A673 (cell line): ENCODE measurements around the gene ZNF672. TPM values are rescaled to one million over a fixed set of nuclear protein-coding genes. Genes with fewer than 3 reads are reported as not detected.

Experiments used
- BruUV-seq: library from RNA; stranded (reverse); fragments of 400-500 nt; replicated peaks from 2 replicates; lab custom pipeline; 2021; lab: Mats Ljungman, UMichigan
- CTCF ChIA-PET: fragments of 300-600 bp; sonication (Branson Sonifier 250); formaldehyde crosslinking; loops from one replicate; lab custom pipeline; 2022; ENCODE audit warnings: antibody characterized with exemption; lab: Charles Lee
- POLR2A ChIA-PET: fragments of 300-600 bp; sonication (Branson Sonifier 250); formaldehyde crosslinking; loops from one replicate; lab custom pipeline; 2022; ENCODE audit warnings: antibody characterized with exemption; ENCODE audit not compliant: low non-redundant PET; lab: Charles Lee
- DNase-seq: peaks from one replicate; pipeline ENCODE4 v3.0.0-alpha.2; 2015; ENCODE audit warnings: low spot score
- H3K27ac ChIP-seq: fragments of 200-600 bp; sonication (generic); 2 replicates; pipeline ENCODE4 v1.5.1; 2016; ENCODE audit warnings: mixed run types, low read depth, mild to moderate bottlenecking, mixed read lengths, antibody characterized with exemption, low read length; ENCODE audit not compliant: poor library complexity, severe bottlenecking
- H3K27me3 ChIP-seq: fragments of 200-600 bp; sonication (generic); replicated peaks from 2 replicates; pipeline ENCODE4 v1.6.1; 2017; ENCODE audit warnings: mixed run types, low read depth, mild to moderate bottlenecking, mixed read lengths, antibody characterized with exemption, low read length; ENCODE audit not compliant: insufficient read depth, poor library complexity
- H3K36me3 ChIP-seq: fragments of 200-600 bp; sonication (generic); 2 replicates; pipeline ENCODE4 v1.6.1; 2016; ENCODE audit warnings: mixed run types, mild to moderate bottlenecking, mixed read lengths, antibody characterized with exemption, low read length; ENCODE audit not compliant: insufficient read depth, poor library complexity, severe bottlenecking
- H3K4me1 ChIP-seq: fragments of 200-600 bp; sonication (generic); 2 replicates; pipeline ENCODE4 v1.6.1; 2017; ENCODE audit warnings: mixed run types, mild to moderate bottlenecking, mixed read lengths, antibody characterized with exemption, low read length; ENCODE audit not compliant: insufficient read depth, poor library complexity, severe bottlenecking
- H3K4me3 ChIP-seq: fragments of 200-600 bp; sonication (generic); 2 replicates; pipeline ENCODE4 v1.5.1; 2016; ENCODE audit warnings: low read depth, mixed run types, mild to moderate bottlenecking, mixed read lengths, low read length; ENCODE audit not compliant: poor library complexity, severe bottlenecking
- H3K9me3 ChIP-seq: fragments of 200-600 bp; sonication (generic); 2 replicates; pipeline ENCODE4 v1.6.1; 2016; ENCODE audit warnings: mixed run types, low read depth, mild to moderate bottlenecking, mixed read lengths, antibody characterized with exemption, low read length; ENCODE audit not compliant: poor library complexity, severe bottlenecking
- CTCF ChIP-seq: fragments of 300-800, 200-600 bp; sonication (generic); conservative IDR thresholded peaks from 2 replicates; pipeline ENCODE4 v1.5.1; 2017; ENCODE audit warnings: low read depth, mild to moderate bottlenecking, antibody characterized with exemption, low read length, moderate library complexity, mixed read lengths
- EZH2 ChIP-seq: fragments of 200-600 bp; sonication (generic); IDR thresholded peaks from 2 replicates; pipeline ENCODE4 v1.6.1; 2017; ENCODE audit warnings: borderline replicate concordance, low read depth, mild to moderate bottlenecking, mixed read lengths, antibody characterized with exemption, low read length; ENCODE audit not compliant: poor library complexity, severe bottlenecking
- intact Hi-C: fragments of 100-400 bp; cut with micrococcal nuclease; formaldehyde crosslinking; loops from one replicate; pipeline ENCODE4 v1.10.0; 2022; ENCODE audit not compliant: unreplicated experiment
- total RNA-seq: library from RNA; stranded (reverse); gene quantifications from 2 replicates; pipeline ENCODE4 v1.2.3, GENCODE V29; 2021

The ZNF672 gene
- total RNA-seq, 1 experiment from 2014 or later = 21.6 TPM

DNA sequence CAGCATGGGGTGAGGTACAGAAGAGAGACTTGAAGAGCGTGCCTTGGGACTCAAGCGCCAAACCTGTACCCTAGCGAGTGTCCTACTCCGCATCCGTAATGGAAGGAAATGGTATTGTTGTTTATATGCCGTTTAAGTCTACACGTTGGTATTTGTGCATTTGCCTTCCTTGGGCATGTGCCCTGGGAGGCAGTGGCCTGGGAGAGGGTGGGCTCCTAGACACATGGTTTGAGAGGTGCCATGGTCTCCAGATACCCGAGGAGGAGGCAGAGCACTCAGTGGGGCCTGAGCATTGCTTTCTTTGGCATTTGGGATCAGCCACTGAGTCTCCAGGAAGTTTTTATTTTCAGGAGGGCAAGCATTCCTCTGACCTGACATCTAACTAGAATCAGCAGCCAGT is 6.5 kb downstream of the ZNF672 start:
- no peak for TF ChIP-seq EZH2
- TF ChIP-seq CTCF = no peak
- H3K4me3 ChIP-seq = no peak overlapping the region
- intact Hi-C loops = no loop called here
- ChIA-PET CTCF (no interaction called here), POLR2A (no interaction called here)
- H3K9me3 ChIP-seq = no peaks in the 10 kb centered on the region
- H3K27me3 ChIP-seq = no peaks in the 10 kb centered on the region
- BruUV-seq = no TSS peak
- H3K36me3 ChIP-seq = peaks cover 18% of the 10 kb centered on the region
- H3K4me1 ChIP-seq = no peaks in the 10 kb centered on the region
- H3K27ac ChIP-seq = no peak overlapping the region
- no peak for DNase-seq

- H3K4me1 ChIP-seq = no peaks in the 10 kb centered on the region
- H3K27ac ChIP-seq = no peak overlapping the region
- no TSS peak for BruUV-seq
- ChIA-PET CTCF (no interaction called here), POLR2A (no interaction called here)
- H3K27me3 ChIP-seq = no peaks in the 10 kb centered on the region
- H3K4me3 ChIP-seq = no peak overlapping the region
- no peaks in the 10 kb centered on the region for H3K9me3 ChIP-seq
- H3K36me3 ChIP-seq = peaks cover 36% of the 10 kb centered on the region
- no peak for DNase-seq
- TF ChIP-seq EZH2 (no peak), CTCF (no peak)
- intact Hi-C loops = no loop called here
Observed at GRCh38 chr1:248847181-248847955, 9.3 kb downstream of the ZNF672 start.

- peaks cover 41% of the 10 kb centered on the region for H3K36me3 ChIP-seq
- H3K27ac ChIP-seq = no peak overlapping the region
- DNase-seq = no peak
- intact Hi-C loops = no loop called here
- ChIA-PET CTCF (no interaction called here), POLR2A (no interaction called here)
- TF ChIP-seq EZH2 (no peak), CTCF (no peak)
- H3K4me1 ChIP-seq = no peaks in the 10 kb centered on the region
- no peaks in the 10 kb centered on the region for H3K9me3 ChIP-seq
- no peaks in the 10 kb centered on the region for H3K27me3 ChIP-seq
- no peak overlapping the region for H3K4me3 ChIP-seq
- no TSS peak for BruUV-seq
Observed at GRCh38 chr1:248847956-248848561, 10.0 kb downstream of the ZNF672 start.
